OCI-LY1 (cell line): Measurements from ENCODE around the gene EIF5.

Experiments
- H2AFZ ChIP-seq: fragments of 200-600 bp; sonication (generic), shearing (Covaris generic); 2 replicates; pipeline ENCODE4 v1.6.0; 2014; ENCODE audit warnings: antibody characterized with exemption, mild to moderate bottlenecking, low read length
- H3F3A ChIP-seq: fragments of 200-600 bp; sonication (generic), shearing (Covaris generic); 2 replicates; pipeline ENCODE4 v1.6.0; 2014; ENCODE audit warnings: mild to moderate bottlenecking, antibody characterized with exemption, low read length, moderate library complexity; ENCODE audit not compliant: insufficient read depth
- H3K27ac ChIP-seq: fragments of 200-600 bp; sonication (generic); 2 replicates; pipeline ENCODE4 v1.5.1; 2014; ENCODE audit warnings: low read length, mixed run types, mild to moderate bottlenecking, low read depth; ENCODE audit not compliant: poor library complexity, severe bottlenecking
- H3K27me3 ChIP-seq: fragments of 200-600 bp; sonication (generic); 2 replicates; pipeline ENCODE4 v1.6.0; 2014; ENCODE audit warnings: antibody characterized with exemption, mild to moderate bottlenecking, low read length, moderate library complexity; ENCODE audit not compliant: insufficient read depth
- H3K36me3 ChIP-seq: fragments of 200-600 bp; sonication (generic); 2 replicates; pipeline ENCODE4 v1.6.1; 2014; ENCODE audit warnings: mild to moderate bottlenecking, antibody characterized with exemption, low read length, moderate library complexity, mixed read lengths; ENCODE audit not compliant: insufficient read depth
- H3K4me1 ChIP-seq: fragments of 200-600 bp; sonication (generic); 2 replicates; pipeline ENCODE4 v1.5.1; 2014; ENCODE audit warnings: mild to moderate bottlenecking, low read length, moderate library complexity; ENCODE audit not compliant: insufficient read depth, severe bottlenecking
- H3K4me2 ChIP-seq: fragments of 200-600 bp; sonication (generic), shearing (Covaris generic); 2 replicates; pipeline ENCODE4 v1.6.1; 2014; ENCODE audit warnings: low read length
- H3K4me3 ChIP-seq: fragments of 200-600 bp; sonication (generic); 2 replicates; pipeline ENCODE4 v1.5.1; 2014; ENCODE audit warnings: low read length, low read depth, mild to moderate bottlenecking, mixed read lengths; ENCODE audit not compliant: poor library complexity, severe bottlenecking
- H3K79me2 ChIP-seq: fragments of 200-600 bp; shearing (Covaris generic); 2 replicates; pipeline ENCODE4 v1.6.1; 2016; ENCODE audit warnings: mixed run types, low read length, mixed read lengths; ENCODE audit not compliant: insufficient read depth
- H3K9ac ChIP-seq: fragments of 200-600 bp; sonication (generic), shearing (Covaris generic); 2 replicates; pipeline ENCODE4 v1.6.1; 2014; ENCODE audit warnings: mild to moderate bottlenecking, low read length, mixed read lengths
- H3K9me2 ChIP-seq: fragments of 200-600 bp; sonication (generic), shearing (Covaris generic); 2 replicates; pipeline ENCODE4 v1.6.1; 2014; ENCODE audit warnings: low read depth, mild to moderate bottlenecking, low read length, mixed read lengths
- H3K9me3 ChIP-seq: fragments of 200-600 bp; shearing (Covaris generic); 2 replicates; pipeline ENCODE4 v1.6.1; 2014; ENCODE audit warnings: low read length, mixed read lengths
- H4K20me1 ChIP-seq: fragments of 200-600 bp; sonication (generic), shearing (Covaris generic); 2 replicates; pipeline ENCODE4 v1.6.0; 2016; ENCODE audit warnings: mild to moderate bottlenecking, low read length; ENCODE audit not compliant: insufficient read depth
- CTCF ChIP-seq: fragments of 200-600 bp; sonication (generic), shearing (Covaris generic); IDR thresholded peaks from 2 replicates; pipeline ENCODE4 v1.5.1; 2017; ENCODE audit warnings: mild to moderate bottlenecking, antibody characterized with exemption, low read length, moderate library complexity, mixed read lengths
- EZH2 ChIP-seq: fragments of 200-600 bp; sonication (generic), shearing (Covaris generic); IDR thresholded peaks from 2 replicates; pipeline ENCODE4 v1.8.0; 2017; ENCODE audit warnings: borderline replicate concordance, mixed run types, mild to moderate bottlenecking, antibody characterized with exemption, low read length, moderate library complexity, mixed read lengths

EIF5 gene

GRCh38 chr14:103293465-103293864, 40.6 kb upstream of the EIF5 start:
- Histone ChIP-seq H2AFZ (no peak overlapping the region), H3F3A (no peaks in the 10 kb centered on the region), H3K27ac (no peak overlapping the region), H3K9me2 (no peaks in the 10 kb centered on the region), H4K20me1 (no peaks in the 10 kb centered on the region), H3K79me2 (no peaks in the 10 kb centered on the region), H3K27me3 (peaks cover 4% of the 10 kb centered on the region; the same call in 1 of the 2 replicates), H3K9ac (no peak overlapping the region), H3K36me3 (no peaks in the 10 kb centered on the region), H3K4me3 (no peak overlapping the region), H3K4me2 (no peak overlapping the region), H3K4me1 (no peaks in the 10 kb centered on the region), H3K9me3 (no peaks in the 10 kb centered on the region)
- TF ChIP-seq CTCF (no peak), EZH2 (no peak)

GRCh38 chr14:103294091-103294490, 39.9 kb upstream of the EIF5 start:
- no peak overlapping the region for H3K9ac ChIP-seq
- no peaks in the 10 kb centered on the region for H3K4me1 ChIP-seq
- H3K4me3 ChIP-seq, result no peak overlapping the region
- no peak overlapping the region for H3K27ac ChIP-seq
- no peaks in the 10 kb centered on the region for H3K36me3 ChIP-seq
- no peaks in the 10 kb centered on the region for H3K9me3 ChIP-seq
- no peaks in the 10 kb centered on the region for H3K79me2 ChIP-seq
- H2AFZ ChIP-seq, result no peak overlapping the region
- no peaks in the 10 kb centered on the region for H3K9me2 ChIP-seq
- no peak overlapping the region for H3K4me2 ChIP-seq
- TF ChIP-seq EZH2 (no peak), CTCF (no peak)
- peaks cover 4% of the 10 kb centered on the region; the same call in 1 of the 2 replicates for H3K27me3 ChIP-seq
- no peaks in the 10 kb centered on the region for H3F3A ChIP-seq
- H4K20me1 ChIP-seq, result no peaks in the 10 kb centered on the region

- Histone ChIP-seq H3K9me2 (no peaks in the 10 kb centered on the region), H2AFZ (no peak overlapping the region), H3F3A (no peaks in the 10 kb centered on the region), H3K9ac (no peak overlapping the region), H3K27ac (no peak overlapping the region), H3K4me2 (no peak overlapping the region), H3K79me2 (no peaks in the 10 kb centered on the region), H4K20me1 (no peaks in the 10 kb centered on the region), H3K4me3 (no peak overlapping the region), H3K27me3 (peaks cover 4% of the 10 kb centered on the region; the same call in 1 of the 2 replicates), H3K4me1 (no peaks in the 10 kb centered on the region), H3K36me3 (no peaks in the 10 kb centered on the region), H3K9me3 (no peaks in the 10 kb centered on the region)
- no peak for TF ChIP-seq EZH2
- no peak for TF ChIP-seq CTCF
These were observed 38.0 kb upstream of the EIF5 start for GRCh38 chr14:103296007-103296406.
